NCI-H1694 (cell line): Measurements from ENCODE around the gene RBM47.

Experiments
- DNase-seq: peaks from one replicate; lab custom pipeline; 2025; lab: John Stamatoyannopoulos, UW

The RBM47 gene

GRCh38 chr4:40586729-40587128 lies 42.9 kb downstream of the RBM47 start:
- no peak for DNase-seq

DNA sequence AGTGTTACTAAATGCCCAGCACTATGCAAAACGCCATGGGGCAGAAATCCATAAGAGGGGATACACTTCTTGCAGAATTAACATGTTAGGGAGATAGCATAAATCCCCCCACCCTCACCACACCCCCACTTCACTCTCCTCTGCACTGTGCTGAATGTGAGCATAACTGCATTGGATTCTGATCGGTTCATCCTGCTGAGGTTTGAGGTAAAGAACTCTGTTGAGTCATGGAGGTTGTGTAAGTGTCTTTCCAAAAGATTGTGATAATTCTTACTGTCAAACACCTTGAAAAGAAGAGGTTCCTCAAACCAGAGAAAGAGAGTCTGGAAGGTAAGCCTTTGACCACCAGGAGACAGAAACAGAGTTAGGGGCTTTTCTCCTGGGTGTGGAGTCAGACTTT lies 43.6 kb downstream of the RBM47 start:
- no peak for DNase-seq

DNA sequence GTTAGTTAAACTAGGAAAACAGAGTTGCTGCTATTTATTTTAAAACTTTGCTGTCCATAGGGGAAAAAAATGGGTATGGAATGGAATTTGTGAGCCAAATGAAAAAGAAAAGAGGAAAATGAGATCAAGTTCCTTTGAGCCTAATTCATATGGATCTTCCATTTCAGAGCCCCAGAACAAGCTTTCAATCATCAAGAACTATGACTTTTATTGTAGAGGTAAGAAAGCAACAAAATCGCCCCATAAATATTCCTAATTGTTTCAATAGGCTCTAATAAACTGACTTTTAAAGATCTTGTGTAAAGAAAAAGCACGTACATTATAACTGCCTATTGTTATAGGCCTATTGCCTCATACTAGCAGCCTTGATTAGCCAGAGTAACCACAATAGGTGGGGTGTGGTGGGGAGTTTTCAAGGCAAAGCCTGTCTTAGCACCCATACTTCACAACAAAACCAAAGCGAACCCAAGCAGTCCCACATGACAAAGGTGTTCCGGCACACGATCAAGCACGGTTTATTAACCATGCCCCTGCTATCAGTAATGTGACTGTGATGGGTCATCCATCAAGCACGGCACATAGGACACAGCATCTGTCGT lies 44.4 kb downstream of the RBM47 start:
- no peak for DNase-seq

GRCh38 chr4:40584517-40585141 lies 45.0 kb downstream of the RBM47 start:
- DNase-seq: no peak

GRCh38 chr4:40583850-40584439 lies 45.7 kb downstream of the RBM47 start:
- DNase-seq: no peak

GRCh38 chr4:40582413-40582812 lies 47.3 kb downstream of the RBM47 start:
- DNase-seq: no peak

GRCh38 chr4:40581254-40582140 lies 48.2 kb downstream of the RBM47 start:
- DNase-seq: no peak

DNA sequence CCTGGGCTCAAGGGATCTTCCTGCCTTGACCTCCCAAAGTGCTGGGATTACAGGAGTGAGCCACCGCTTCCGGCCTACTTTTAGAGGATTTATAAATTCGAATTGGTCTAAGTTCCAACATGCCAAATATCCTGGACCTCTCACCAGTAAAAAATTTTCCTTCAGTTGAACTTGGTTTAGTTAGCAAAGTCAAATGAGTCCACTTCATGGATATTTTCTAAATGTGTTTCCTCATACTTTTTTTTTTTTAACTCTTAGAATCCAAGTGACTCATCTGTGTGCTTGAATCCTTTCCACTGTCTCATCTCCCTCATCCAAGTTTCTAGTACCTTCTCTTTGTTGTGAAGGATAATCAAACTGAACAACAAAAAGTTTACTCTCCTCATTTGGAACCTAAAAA lies 49.7 kb downstream of the RBM47 start:
- DNase-seq: no peak

DNA sequence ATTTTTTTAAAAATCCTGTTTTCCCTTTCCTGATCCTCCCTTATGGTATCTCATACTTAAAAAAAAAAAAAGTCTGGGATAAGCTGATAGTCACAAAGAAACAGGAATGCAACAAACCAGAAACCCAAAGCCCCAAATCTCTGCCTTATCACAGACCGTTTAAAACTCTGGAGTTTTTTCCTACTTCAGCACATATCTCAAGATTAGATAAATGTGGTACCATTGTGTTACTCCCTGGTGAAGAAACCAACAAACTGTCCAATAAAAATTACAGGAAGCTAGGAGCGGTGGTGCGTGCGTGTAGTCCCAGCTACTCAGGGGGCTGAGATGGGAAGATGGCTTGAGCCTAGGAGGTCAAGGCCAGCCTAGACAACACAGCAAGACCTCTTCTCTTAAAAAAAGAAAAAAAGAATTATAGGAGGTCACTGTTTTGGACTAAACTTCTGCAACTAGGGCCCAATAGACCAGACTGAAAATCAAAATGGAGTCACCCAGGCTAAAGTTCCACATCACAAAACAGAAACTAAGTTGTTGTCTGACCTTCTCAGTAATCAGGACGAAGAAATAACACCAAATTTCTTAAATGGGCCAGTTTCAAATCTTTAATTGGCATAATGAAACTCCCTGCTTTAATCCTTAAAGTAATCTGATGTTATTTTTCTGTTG lies 51.9 kb downstream of the RBM47 start:
- DNase-seq: no peak

DNA sequence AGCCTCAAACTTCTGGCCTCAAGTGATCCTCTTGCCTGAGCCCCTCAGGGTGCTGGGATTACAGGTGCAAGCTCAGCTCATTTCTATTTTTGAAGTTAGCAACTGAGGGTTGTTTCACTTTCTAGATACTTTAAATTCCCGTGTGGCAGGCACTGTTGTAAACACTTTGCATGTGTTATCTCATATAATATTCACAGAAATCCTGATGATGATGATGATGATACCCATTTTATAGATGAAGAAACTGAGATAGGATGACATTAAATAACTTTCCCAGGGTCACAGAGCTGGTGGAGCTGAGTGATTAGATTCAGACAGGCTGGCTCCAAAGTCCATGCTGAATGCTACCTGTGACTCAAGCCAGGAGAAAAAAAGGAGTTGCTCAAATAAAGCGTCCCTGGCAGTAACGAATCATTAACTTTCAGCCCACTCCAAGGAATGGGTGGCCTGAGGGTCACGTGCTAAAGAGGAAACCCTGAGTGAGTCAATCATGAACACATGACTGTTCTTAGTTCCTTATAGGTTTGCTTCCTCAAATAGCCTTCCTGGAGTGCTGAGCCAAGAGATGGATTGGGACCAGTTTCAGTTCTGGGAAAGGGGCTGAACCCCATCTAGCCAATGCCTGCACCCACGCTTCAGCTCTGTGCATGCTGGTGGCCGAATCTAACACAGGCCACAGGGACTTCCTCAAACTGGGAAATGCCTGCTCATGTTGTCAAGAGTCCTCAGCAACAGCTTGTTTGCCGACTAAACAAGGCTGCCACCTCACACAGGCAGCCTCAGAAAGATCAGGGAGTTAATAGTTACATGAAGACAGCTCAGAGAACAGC lies 52.8 kb downstream of the RBM47 start:
- DNase-seq: no peak

GRCh38 chr4:40575846-40576245 lies 53.8 kb downstream of the RBM47 start:
- no peak for DNase-seq

DNA sequence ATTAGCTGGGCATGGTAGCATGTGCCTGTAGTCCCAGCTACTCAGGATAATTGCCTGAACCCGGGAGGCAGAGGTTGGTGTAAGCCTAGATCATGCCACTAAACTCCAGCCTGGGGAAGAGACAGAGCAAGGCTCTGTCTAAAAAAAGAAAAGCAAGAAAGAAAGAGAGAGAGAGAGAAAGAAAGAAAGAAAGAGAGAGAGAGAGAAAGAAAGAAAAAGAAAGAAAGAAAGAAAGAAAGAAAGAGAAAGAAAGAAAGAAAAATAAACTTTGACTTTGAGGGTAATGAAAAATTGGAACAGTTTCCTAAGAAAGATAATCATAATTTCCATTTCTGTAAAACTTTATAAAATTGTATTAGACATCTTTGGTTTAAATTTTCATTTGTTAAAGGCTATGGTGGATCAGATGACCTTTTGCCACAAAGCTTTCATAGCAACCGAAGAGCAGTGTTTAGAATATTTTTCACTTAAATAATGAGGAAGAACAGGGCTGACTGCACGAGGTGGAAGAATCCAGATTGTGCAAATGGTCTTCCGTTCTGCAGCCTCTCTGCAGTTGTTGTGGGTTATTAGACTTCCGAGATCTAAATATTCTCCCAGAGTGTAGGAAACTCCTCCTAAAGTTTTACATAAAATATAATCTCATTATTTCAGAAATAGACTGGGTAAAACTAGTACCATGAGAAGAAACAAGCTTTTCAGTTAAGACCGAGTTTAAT lies 55.9 kb downstream of the RBM47 start:
- DNase-seq: no peak

DNA sequence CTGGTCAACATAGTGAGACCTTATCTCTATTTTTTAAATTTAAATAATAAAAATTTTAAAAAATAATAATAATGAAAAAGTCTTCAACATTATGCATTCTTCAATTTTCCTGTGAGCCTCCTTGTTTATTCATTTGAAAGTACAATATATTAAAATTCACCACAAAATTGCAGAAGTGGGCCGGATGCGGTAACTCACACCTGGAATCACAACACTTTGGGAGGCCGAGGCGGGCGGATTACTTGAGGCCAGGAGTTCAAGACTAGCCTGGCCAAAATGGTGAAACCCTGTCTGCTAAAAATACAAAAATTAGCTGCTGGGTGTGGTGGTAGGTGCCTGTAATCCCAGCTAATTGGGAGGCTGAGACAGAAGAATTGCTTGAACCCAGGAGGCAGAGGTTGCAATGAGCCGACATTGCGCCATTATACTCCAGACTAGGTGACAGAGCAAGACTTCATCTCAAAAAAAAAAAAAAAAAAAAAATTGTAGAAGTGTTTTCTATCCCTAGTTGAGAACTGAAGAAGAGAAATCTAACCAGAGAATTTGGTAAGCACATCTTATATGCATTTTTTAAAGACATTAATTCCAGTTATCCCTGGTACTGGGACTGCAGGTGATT lies 56.9 kb downstream of the RBM47 start:
- no peak for DNase-seq

GRCh38 chr4:40571208-40571607 lies 58.5 kb downstream of the RBM47 start:
- DNase-seq: no peak

- DNase-seq: no peak
Measured at GRCh38 chr4:40570348-40571077, 59.2 kb downstream of the RBM47 start.

DNA sequence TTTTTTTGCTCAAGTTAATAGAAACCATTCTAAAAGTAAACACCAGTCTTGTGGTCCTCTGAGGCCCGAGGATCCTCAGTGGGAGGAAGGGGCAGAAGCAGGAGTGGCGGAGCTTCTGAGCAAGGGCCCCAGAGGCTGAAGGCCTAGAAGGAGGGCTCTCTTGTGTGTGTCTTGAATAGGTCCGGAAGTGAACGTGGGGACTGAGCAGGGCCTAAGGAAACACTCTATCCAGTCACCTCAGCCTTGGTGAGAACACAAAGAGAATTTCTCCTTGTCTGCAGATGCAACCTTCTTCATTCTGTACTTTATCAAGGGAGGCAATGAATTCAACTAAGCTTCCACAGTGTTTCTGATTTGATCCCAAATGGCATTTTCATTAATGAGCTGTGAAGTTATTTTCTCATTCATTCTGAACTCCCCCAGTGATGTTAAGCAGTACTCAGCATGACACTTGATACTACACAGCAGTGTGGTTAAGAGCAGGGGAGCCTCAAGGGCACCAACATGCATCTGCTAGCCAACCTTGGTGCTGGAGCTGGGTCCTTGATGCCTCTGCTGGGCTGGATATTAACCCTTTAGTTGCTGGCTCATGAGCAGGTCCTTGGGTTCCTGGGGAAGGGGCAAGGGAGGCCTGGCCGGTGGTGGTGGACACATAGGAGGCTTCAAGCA lies 64.7 kb downstream of the RBM47 start:
- DNase-seq: no peak

- DNase-seq: no peak
Measured at GRCh38 chr4:40564004-40564403, 65.7 kb downstream of the RBM47 start.

DNA sequence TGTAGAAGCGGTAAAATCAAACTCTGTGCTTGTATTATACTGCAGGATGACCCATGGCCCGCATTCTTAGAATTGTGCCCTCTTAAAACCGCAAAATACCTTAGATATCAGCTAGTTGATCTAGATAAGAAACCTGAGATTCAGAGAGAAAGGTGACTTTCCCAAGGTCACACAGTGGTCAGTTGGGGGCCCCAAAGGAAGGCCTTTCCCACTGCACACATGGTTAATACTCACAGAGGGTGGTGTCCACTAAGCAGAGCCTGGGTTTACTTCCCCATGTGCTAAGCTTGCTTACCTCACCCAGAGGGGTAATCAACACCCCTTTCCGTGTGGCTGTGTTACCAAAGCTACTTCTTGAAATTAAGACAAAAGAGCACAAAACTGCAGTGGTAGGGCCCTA lies 66.3 kb downstream of the RBM47 start:
- no peak for DNase-seq

- DNase-seq: no peak
Measured at GRCh38 chr4:40562681-40563080, 67.0 kb downstream of the RBM47 start.
